Measurements from ENCODE around the gene ZNF618. TPM values are rescaled to one million over a fixed set of nuclear protein-coding genes. Genes with fewer than 3 reads are reported as not detected.
"Not testable (repeated sequence)": the region's sequence is repeated elsewhere in the genome, so short reads cannot be mapped to it uniquely, and the experiment has no call there.

The ZNF618 gene
- polyA plus RNA-seq, 3 donors from 2014 or later, result 1.4 to 4.1 (median 3.9) TPM

DNA sequence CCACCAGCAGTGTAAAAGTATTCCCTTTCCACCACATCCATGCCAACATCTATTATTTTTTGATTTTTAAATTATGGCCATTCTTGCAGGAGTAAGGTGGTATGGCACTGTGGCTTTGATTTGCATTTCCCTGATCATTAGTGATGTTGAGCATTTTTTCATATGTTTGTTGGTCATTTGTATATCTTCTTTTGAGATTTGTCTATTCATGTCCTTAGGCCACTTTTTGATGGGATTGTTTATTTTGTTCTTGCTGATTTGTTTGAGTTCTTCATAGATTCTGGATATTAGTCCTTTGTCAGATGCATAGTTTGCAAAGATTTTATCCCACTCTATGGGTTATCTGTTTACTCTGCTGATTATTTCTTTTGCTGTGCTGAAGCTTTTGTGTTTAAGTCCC is 167.6 kb downstream of the ZNF618 start:
- not testable (repeated sequence) for H3K9me3 Mint-ChIP-seq; H3K27me3 Mint-ChIP-seq (ENCODE audit: low read depth in 3 of 3); H3K4me1 Mint-ChIP-seq; H3K27ac Mint-ChIP-seq; H3K4me3 Mint-ChIP-seq; DNase-seq
- peaks cover 6 to 28% (median 18%) of the 10 kb centered on the region in 3 donors for H3K36me3 Mint-ChIP-seq

DNA sequence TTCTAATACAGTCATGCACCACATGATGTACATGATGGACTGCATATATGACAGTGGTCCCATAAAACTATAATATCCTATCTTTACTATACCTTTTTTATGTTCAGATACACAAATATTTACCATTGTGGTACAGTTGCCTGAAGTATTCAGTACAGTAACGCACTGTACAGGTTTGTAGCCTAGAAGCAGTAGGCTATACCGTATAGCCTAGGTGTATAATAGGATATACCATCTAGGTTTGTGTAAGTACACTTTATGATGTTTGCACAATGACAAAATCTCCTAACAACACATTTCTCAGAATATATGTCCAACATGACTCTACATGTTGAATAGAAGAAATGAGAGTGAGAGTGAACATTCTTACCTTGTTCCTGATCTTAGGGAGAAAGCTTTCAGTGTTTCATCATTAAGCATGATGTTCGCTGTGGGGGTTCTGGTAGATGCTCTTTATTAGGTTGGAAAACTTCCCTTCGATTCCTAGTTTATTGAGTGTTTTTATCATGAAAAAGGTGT is 170.2 kb downstream of the ZNF618 start:
- Mint-ChIP-seq H3K9me3 (no peaks in the 10 kb centered on the region), H3K27me3 (ENCODE audit: low read depth in 3 of 3) (peaks cover 0 to 4% (median 0%) of the 10 kb centered on the region in 3 donors), H3K36me3 (peaks cover 13 to 40% (median 22%) of the 10 kb centered on the region in 3 donors), H3K4me3 (no peak overlapping the region), H3K27ac (no peak overlapping the region), H3K4me1 (no peaks in the 10 kb centered on the region)
- DNase-seq, result no peak

DNA sequence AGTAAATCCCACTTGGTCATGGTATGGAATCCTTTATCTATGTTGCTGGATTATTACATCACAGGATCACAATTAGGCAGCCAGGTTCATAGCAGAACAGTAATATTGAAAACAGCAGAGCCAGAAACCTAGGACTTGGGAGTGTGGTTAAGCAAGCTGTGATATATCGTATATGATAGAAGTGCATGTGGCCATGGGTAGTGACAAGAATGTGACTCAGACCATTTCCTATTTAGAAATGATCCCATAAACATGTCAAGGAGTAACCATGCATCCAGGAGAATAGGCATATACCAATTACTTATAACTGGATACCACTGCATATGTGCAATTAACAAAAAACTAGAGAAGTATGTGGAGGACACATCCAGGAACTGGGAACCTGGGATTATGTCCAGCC is 170.8 kb downstream of the ZNF618 start:
- no peak overlapping the region for H3K27ac Mint-ChIP-seq
- no peaks in the 10 kb centered on the region for H3K4me1 Mint-ChIP-seq
- no peak overlapping the region for H3K4me3 Mint-ChIP-seq
- no peaks in the 10 kb centered on the region for H3K9me3 Mint-ChIP-seq
- H3K36me3 Mint-ChIP-seq, result peaks cover 13 to 42% (median 17%) of the 10 kb centered on the region in 3 donors
- DNase-seq, result no peak
- H3K27me3 Mint-ChIP-seq (ENCODE audit: low read depth in 3 of 3), result peaks cover 0 to 6% (median 0%) of the 10 kb centered on the region in 3 donors

DNA sequence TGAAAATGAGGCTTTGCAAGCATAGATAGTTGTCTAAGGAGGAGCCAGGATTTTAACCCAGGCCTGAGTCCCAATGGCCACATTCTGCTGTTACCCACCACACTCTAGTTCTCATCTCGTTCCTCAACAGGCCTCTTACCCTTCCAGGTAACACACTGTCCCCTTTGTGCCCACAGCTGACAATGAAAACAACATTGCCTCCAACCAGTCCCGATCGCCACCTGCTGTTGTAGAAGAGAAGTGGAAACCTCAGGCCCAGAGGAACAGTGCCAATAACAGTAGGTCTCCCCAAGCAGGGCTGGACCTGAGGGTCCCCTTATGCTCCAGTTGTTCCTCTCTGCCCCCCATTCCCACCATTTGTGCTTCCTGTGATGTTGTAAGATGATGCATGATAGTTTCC is 171.6 kb downstream of the ZNF618 start:
- peaks cover 0 to 6% (median 0%) of the 10 kb centered on the region in 3 donors for H3K27me3 Mint-ChIP-seq (ENCODE audit: low read depth in 3 of 3)
- no peak overlapping the region for H3K4me3 Mint-ChIP-seq
- no peak overlapping the region for H3K27ac Mint-ChIP-seq
- H3K36me3 Mint-ChIP-seq, result peaks cover 13 to 46% (median 16%) of the 10 kb centered on the region in 3 donors
- H3K4me1 Mint-ChIP-seq, result no peaks in the 10 kb centered on the region
- no peaks in the 10 kb centered on the region for H3K9me3 Mint-ChIP-seq
- DNase-seq, result no peak

DNA sequence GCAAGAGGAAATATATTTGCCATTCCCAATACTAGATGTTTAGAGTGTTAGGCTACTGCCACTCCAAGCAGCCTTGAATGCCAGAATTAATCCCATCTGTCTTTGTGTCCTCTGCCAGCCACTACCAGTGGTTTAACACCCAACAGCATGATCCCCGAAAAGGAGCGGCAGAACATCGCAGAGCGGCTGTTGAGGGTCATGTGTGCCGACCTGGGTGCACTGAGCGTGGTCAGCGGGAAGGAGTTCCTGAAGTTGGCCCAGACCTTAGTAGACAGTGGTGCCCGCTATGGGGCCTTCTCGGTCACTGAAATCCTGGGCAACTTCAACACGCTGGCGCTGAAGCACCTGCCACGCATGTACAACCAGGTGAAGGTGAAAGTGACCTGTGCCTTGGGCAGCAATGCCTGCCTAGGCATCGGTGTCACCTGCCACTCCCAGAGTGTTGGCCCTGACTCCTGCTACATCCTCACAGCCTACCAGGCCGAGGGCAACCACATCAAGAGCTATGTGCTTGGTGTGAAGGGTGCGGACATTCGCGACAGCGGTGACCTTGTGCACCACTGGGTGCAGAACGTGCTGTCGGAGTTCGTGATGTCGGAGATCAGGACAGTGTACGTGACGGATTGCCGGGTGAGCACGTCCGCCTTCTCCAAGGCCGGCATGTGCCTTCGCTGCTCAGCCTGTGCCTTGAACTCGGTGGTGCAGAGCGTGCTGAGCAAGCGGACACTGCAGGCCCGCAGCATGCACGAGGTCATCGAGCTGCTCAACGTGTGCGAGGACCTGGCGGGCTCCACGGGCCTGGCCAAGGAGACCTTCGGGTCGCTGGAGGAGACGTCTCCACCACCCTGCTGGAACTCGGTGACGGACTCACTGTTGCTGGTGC is 172.7 kb downstream of the ZNF618 start:
- Mint-ChIP-seq H3K4me1 (no peaks in the 10 kb centered on the region), H3K36me3 (peaks cover 13 to 51% (median 16%) of the 10 kb centered on the region in 3 donors), H3K9me3 (no peaks in the 10 kb centered on the region), H3K27ac (no peak overlapping the region), H3K27me3 (ENCODE audit: low read depth in 3 of 3) (peaks cover 0 to 6% (median 0%) of the 10 kb centered on the region in 3 donors), H3K4me3 (no peak overlapping the region)
- no peak for DNase-seq

DNA sequence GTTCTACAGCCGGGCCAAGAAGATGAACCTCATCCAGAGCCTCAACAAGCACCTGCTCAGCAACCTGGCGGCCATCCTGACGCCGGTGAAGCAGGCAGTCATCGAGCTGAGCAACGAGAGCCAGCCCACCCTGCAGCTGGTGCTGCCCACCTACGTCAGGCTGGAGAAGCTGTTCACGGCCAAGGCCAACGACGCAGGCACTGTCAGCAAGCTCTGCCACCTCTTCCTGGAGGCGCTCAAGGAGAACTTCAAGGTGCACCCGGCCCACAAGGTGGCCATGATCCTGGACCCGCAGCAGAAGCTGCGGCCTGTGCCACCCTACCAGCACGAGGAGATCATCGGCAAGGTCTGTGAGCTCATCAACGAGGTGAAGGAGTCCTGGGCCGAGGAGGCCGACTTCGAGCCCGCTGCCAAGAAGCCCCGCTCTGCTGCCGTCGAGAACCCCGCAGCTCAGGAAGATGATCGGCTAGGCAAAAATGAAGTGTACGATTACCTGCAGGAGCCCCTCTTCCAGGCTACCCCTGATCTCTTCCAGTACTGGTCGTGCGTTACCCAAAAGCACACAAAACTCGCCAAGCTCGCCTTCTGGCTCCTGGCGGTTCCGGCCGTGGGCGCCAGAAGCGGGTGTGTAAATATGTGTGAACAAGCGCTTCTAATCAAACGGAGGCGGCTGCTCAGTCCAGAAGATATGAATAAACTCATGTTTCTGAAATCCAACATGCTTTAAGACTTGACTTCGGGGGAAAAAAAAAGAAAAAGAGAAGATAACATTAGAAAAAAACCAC is 173.5 kb downstream of the ZNF618 start:
- Mint-ChIP-seq H3K4me3 (no peak overlapping the region), H3K4me1 (no peaks in the 10 kb centered on the region), H3K27ac (no peak overlapping the region), H3K36me3 (peaks cover 13 to 51% (median 16%) of the 10 kb centered on the region in 3 donors), H3K9me3 (no peaks in the 10 kb centered on the region), H3K27me3 (ENCODE audit: low read depth in 3 of 3) (peaks cover 0 to 6% (median 2%) of the 10 kb centered on the region in 3 donors)
- no peak for DNase-seq

DNA sequence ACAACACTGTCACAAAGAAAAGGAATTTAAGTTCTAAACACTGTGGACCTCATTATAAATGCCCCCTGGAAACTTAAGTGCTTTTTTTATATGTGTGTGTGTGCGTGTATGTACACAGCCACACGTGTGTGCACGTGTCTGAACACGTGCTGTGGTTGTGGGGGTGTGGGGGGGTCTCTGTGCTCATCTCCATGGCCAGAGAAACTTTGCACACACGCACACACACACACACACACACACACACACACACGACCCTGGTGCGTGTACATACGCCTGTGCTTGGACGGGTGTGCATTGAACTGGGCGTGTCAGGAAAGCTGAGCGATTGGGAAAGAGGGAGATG is 174.1 kb downstream of the ZNF618 start:
- no peak for DNase-seq
- no peak overlapping the region for H3K27ac Mint-ChIP-seq

DNA sequence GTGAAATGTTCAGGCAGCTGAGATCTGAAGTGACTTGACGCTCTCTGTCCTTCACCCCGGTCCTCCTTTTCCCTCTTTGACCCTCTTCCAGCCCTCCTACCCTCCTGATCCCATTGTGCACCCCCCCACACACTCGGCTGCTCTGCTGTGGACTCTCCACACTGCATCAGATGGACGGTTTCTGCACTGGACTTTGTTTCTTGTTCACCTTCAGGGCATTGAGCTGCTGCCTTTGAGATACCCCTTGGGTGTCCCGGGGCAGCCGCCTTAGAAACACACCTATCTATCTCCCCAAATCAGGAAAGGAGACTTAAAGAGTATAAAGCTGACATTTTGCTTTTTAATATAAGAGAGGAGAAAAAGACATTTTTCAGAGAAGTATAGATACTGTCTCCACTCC is 174.5 kb downstream of the ZNF618 start:
- DNase-seq, result no peak
- no peaks in the 10 kb centered on the region for H3K4me1 Mint-ChIP-seq
- no peak overlapping the region for H3K27ac Mint-ChIP-seq
- H3K27me3 Mint-ChIP-seq (ENCODE audit: low read depth in 3 of 3), result peaks cover 0 to 6% (median 2%) of the 10 kb centered on the region in 3 donors
- peaks cover 13 to 51% (median 13%) of the 10 kb centered on the region in 3 donors for H3K36me3 Mint-ChIP-seq
- no peak overlapping the region for H3K4me3 Mint-ChIP-seq
- H3K9me3 Mint-ChIP-seq, result no peaks in the 10 kb centered on the region

More for the DNA sequence above, 174.1 kb downstream of the ZNF618 start:
- Mint-ChIP-seq H3K9me3 (no peaks in the 10 kb centered on the region), H3K4me1 (no peaks in the 10 kb centered on the region), H3K27me3 (ENCODE audit: low read depth in 3 of 3) (peaks cover 0 to 6% (median 2%) of the 10 kb centered on the region in 3 donors), H3K36me3 (peaks cover 13 to 51% (median 16%) of the 10 kb centered on the region in 3 donors), H3K4me3 (no peak overlapping the region)

DNA sequence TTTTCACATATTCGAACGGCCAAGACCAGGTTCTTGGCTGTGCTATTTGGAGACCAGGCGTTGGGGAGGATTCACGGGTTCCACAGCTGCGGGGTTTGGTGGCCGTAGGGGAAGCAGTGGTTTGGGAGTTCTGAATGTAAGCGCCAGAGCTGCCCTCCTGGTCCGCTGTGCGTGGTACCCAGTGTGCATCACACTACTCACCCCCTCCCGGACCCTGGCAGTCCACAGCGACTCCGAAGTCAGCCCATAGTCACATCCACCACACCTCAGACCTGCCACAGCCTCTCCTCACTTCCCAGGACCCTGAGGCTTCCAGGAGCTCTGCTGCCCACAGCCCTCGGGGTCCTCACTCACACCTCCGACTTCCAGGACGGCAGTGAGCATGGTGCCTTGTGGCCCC is 175.2 kb downstream of the ZNF618 start:
- no peaks in the 10 kb centered on the region for H3K9me3 Mint-ChIP-seq
- no peaks in the 10 kb centered on the region for H3K4me1 Mint-ChIP-seq
- peaks cover 10 to 48% (median 13%) of the 10 kb centered on the region in 3 donors for H3K36me3 Mint-ChIP-seq
- H3K4me3 Mint-ChIP-seq, result no peak overlapping the region
- peaks cover 0 to 6% (median 2%) of the 10 kb centered on the region in 3 donors for H3K27me3 Mint-ChIP-seq (ENCODE audit: low read depth in 3 of 3)
- H3K27ac Mint-ChIP-seq, result no peak overlapping the region
- no peak for DNase-seq

DNA sequence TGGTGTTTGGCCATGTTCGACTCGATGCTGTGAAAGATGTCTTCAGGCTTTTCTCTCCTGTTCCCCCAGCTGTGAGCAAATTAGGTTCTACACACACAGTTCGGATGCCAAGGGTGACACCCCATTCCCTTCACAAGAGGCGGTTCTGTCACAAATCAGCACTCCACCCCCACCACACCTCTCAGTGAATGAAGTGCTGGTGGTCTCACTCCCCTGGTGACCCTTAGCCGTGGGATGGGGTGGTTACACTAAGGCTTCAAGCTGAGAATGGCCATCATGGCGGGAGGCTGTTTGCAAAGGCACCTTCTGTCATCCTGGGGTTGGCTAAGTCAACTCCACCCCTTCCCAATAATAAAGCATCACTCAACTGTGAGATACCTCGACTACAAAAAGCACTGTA is 175.6 kb downstream of the ZNF618 start:
- Mint-ChIP-seq H3K4me3 (no peak overlapping the region), H3K36me3 (peaks cover 10 to 47% (median 13%) of the 10 kb centered on the region in 3 donors), H3K4me1 (no peaks in the 10 kb centered on the region), H3K27ac (no peak overlapping the region), H3K9me3 (no peaks in the 10 kb centered on the region), H3K27me3 (ENCODE audit: low read depth in 3 of 3) (peaks cover 0 to 6% (median 2%) of the 10 kb centered on the region in 3 donors)
- no peak for DNase-seq

DNA sequence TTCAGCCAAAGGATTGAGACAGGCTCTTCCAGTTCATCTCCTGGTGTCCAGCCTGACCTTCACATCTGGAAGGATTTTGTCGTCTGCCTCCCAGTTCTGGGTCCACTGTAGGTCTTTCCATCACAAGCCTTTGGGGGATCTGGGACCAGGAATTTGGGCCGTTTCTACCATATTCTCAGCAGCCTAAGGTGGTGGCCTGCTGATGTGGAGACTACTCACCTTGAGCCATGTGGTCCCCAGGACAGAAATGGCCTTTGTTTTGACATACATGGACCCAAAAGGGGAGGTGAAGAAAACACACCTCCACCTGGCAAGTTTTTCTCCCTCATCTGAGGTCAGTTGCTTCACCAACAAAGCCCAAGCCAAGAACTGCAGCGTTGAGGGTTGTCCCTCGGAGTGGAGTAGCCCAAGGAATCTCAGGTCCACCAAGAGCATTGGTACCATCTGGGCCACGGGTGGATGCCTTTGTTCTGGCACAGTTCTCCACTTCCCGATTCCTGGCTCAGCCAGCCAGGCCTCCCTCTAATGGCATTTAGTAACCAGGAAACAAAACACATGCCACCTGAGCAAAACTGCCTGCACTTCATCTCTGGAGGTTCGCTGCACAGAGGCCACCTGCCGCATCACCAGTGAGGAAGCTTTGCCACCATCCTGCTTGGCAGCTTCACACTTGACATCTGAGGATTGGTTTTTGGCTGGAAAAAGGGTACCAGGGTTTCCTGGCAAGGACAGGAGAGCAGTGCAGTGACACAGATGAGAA is 177.3 kb downstream of the ZNF618 start:
- Mint-ChIP-seq H3K27ac (no peak overlapping the region), H3K36me3 (peaks cover 7 to 37% (median 8%) of the 10 kb centered on the region in 3 donors), H3K27me3 (ENCODE audit: low read depth in 3 of 3) (peaks cover 0 to 7% (median 2%) of the 10 kb centered on the region in 3 donors)

DNA sequence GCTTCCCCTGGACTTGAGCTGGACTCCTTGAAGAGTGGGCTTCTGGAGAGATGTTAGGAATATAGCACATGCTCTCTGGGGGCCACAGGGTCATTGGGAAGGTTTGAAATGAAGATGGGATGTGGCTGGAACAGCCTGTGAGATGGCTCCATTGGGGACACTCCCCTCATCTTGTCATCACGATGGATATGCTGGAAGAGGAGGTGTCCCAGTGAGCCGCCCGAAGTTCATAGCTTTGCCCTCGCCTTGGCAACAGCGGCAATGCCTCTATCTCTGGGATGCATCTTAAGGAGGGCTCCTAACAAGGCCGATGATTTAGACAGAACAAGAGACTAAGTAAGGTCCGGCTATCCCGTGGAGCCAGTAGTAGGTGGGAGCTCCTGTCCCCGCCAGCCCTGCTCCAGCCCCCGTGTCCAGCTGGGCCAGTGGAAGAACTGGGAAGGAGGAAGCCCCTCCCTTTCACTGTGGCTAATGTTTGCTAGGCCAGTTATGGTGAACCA is 178.1 kb downstream of the ZNF618 start:
- H3K9me3 Mint-ChIP-seq, result no peaks in the 10 kb centered on the region
- H3K4me1 Mint-ChIP-seq, result no peaks in the 10 kb centered on the region
- no peak for DNase-seq
- peaks cover 7 to 32% (median 7%) of the 10 kb centered on the region in 3 donors for H3K36me3 Mint-ChIP-seq
- no peak overlapping the region for H3K4me3 Mint-ChIP-seq
- no peak overlapping the region for H3K27ac Mint-ChIP-seq
- H3K27me3 Mint-ChIP-seq (ENCODE audit: low read depth in 3 of 3), result peaks cover 0 to 3% (median 2%) of the 10 kb centered on the region in 3 donors

More for the DNA sequence above, 177.3 kb downstream of the ZNF618 start:
- no peaks in the 10 kb centered on the region for H3K4me1 Mint-ChIP-seq
- H3K4me3 Mint-ChIP-seq, result no peak overlapping the region
- DNase-seq, result no peak
- H3K9me3 Mint-ChIP-seq, result no peaks in the 10 kb centered on the region

DNA sequence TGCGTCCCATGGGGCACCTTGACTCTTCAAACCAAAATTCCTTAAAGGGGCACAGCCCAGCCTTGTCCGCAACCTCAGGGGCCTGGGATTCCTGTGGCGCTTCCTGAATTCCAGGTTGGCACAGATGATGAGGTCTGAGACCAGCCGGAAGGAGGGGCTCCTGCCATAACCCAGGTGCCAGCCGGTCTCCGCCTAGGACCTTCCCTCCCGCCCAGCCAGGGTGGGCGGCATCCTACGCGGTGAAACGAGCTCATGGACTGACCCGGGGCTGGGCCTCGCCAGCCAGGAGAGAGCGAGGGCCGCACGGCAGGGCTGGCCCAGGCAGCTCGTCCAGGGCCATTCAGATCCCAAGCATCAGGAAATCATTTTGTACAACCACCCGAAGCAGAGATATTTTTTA is 179.0 kb downstream of the ZNF618 start:
- Mint-ChIP-seq H3K27me3 (ENCODE audit: low read depth in 3 of 3) (peaks cover 0 to 3% (median 2%) of the 10 kb centered on the region in 3 donors), H3K9me3 (no peaks in the 10 kb centered on the region), H3K4me3 (no peak overlapping the region), H3K27ac (no peak overlapping the region), H3K4me1 (no peaks in the 10 kb centered on the region), H3K36me3 (peaks cover 7 to 27% (median 7%) of the 10 kb centered on the region in 3 donors)
- DNase-seq, result no peak

Measured in immature natural killer cell (primary cell).